Stimulated activated CD4-positive, alpha-beta T cell treated with anti-CD3 and anti-CD28 coated beads, TNF-alpha, amount 100 ng/mL, for 48 hours (primary cell): ENCODE data around the gene POLR3G.
A peak's percentile ranks its signal among the peaks of the same experiment; 100 is the strongest.

Experiments
- DNase-seq, 3 donors: peaks; one replicate each; pipeline ENCODE4 v3.0.0-alpha.2; 2020; ENCODE audit warnings: low read depth in 3 of 3

Gene POLR3G

DNA sequence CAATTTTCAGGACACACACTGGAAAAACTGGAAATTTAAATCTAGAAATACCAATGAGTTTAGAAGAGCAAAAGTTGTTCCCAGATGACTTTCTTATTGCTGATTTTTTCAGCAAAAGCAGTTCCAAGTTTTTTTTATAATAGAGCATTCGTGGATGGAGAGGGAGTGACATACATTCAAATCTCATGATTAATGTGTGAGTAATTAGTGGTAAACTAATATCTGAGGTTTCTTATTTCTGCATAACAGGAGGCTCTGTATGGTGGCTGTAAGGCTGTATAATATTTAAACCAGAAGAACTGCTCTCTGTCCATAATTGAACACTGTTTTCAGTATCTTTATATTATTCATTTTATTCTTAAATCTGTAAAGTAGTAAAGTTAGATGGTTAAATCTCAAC is 28.9 kb downstream of the POLR3G start:
- no peak for DNase-seq

DNA sequence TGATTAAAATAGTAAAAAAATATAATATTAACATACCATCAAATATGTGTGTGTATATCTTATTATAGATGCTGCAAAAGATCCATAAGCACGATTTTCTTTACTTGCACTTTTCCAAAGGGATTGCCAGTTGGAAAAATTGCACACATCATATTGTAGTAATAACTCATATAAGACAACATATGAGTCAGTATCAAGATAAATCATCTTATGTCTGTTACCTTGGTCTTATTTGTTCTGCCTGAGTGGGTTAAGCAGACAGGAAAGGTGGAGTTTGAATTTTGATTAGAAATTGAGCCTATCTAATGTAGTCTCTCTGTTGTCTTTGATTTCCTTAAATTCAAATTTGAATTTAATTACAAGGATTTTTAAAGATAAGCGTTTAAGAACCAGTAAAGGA is 30.1 kb downstream of the POLR3G start:
- DNase-seq: no peak

DNA sequence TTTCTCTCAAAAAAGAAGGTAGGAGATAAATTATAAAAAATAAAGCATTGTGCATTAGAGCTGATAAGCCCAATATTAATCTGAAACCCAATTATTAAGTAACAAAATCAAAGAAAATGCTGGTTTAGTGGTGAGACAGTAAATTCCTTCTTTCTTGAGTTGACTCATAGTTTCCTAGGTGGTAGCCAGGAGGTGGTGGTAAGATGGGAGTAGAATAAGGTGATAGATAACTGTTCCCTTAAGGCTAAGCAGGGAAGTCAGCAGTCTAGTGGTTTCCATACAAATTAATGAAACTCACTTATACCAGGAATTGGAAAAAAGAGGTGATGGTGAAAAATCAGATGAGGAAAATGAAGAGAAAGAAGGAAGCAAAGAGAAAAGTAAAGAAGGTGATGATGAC is 31.6 kb downstream of the POLR3G start:
- DNase-seq: no peak

DNA sequence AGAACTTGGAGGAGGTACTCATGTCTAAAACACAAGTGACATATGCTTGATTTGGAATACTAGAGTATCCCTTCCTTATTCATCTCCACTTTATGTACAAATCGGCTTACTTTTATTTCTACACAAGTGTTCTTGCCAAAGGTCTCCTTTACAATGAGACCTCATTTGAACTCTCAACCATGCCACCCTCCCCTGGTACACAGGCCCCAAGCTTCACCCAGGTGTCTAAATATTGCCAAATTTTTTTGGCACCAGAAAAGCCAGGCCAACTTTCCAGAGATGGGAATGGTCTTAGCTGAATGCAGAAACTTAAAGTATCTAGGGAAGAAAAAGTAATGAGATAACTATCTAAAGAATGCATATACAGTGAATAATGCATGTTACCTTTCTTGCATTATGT is 35.8 kb downstream of the POLR3G start:
- no peak for DNase-seq

DNA sequence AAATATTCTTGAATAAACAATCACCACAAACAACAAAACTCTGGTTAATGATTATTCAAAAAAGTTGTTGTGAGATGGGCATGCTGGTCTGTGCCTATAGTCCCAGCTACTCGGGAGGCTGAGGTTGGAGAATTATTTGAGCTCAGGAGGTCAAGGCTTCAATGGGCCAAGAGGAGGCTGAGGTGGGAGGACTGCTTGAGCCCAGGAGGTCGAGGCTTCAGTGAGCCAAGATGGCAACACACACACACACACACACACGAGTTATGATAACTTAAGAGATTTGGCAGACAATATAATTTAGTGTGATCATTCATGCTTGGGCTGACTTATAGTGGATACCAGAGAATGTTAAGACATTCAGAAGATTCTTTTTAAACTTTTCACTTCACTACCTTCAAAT is 39.9 kb downstream of the POLR3G start:
- no peak for DNase-seq

DNA sequence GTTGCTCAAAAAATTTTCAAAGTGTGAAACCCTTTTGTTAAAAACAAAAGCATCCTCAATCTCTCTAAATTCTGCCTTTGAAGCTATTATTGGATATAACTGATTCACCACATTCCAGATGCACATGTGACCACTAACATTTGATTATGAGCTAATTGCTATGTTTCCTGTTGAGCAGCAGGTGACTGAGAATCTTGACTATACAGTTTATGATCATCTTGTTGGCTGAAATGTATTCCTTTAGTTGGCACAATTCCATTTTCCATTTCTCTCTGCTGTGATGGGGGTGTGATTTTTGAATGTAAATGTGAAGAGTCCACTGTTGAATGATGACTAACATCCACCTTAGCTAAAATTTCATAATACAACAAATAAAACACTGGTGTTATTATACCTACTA is 44.0 kb downstream of the POLR3G start:
- no peak for DNase-seq

DNA sequence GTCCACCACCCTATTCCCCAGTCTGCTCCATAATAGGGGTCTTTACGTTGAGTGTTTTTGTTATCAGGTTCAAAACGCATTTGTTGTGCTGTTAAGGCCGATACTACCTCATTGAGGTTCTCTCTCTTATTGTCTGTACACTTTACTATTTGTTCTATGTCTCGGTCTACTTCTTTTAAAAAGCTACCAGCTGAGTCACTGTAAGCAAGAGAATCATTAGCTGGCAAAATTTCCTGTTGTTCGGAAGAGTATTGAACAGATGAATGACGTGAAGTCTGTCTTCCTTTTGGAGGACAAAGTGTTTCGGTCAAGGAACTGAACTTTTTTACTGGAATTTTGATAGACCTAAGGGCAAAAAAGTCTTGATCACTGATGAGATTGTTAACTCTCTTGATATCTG is 44.4 kb downstream of the POLR3G start:
- no peak for DNase-seq

DNA sequence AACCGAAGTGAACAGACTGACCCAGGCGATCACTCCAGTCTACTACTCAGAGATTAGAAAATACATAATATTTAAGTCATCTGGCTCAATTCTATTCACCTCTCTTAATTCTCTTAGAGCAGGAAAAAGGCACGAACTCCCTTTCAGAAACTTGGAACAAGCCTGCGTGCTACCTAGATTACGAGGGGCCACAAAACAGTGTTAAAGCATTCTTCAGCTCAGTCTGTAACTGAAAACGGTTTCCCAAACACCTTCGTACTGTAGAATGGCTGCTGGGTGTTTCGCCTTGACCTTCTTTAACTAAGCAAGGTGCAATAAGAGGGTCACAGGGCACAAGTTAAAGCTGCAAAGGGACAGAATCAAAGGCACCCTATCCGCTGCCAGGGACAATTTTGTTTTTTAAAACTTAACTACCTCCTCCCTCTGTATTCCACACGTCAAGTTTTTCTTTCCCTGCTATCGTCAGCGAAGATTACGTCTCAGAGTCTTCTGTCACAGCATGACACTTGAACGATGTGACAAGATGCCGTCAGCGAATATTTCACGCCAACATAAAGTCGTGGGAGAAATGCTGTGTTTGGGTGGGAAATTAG is 54.0 kb downstream of the POLR3G start:
- DNase-seq: no peak

DNA sequence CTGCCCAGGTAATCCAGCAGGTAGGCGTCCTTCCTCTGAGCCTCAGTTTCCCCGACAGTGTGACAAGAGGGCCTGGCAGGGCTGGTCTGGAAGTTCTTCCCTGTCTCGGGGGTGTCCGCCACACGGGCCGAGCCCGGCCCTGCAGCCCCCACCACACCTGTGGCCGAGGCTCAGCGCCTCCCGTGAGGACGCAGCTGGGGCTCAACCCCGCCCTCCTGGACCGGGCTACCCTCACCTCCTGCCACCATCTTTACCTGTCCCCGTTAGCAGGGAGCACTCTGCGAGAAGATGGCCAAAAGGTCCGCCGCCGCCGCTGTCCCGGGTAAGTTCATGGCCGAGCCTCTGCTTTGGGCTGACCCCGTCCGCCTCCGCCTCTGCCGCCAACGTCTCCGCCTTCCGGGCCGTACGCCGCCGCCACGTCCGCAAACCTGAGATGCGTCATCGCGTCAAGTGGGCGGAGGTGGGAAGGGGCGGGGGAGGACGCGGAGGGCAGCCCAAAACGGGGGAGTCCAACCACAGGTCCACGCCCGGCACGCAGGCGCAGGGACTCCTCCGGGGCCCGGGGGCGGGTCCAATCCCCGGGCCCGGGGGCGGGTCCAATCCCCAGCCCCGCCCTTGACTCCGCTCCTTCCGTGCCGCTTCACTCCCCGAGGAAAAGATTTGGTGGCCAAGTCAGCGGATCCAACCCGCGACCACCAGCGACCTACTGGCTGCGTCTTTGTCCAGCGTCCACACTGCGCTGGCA is 54.7 kb downstream of the POLR3G start, which contains the start of gene LYSMD3:
TSS of gene LYSMD3 (minus strand) at position 391 of the 745 bp plus-strand sequence. CDS start 4,295 bp downstream, outside the sequence.
- peak; percentile 86 to 90 (median 88) for DNase-seq

DNA sequence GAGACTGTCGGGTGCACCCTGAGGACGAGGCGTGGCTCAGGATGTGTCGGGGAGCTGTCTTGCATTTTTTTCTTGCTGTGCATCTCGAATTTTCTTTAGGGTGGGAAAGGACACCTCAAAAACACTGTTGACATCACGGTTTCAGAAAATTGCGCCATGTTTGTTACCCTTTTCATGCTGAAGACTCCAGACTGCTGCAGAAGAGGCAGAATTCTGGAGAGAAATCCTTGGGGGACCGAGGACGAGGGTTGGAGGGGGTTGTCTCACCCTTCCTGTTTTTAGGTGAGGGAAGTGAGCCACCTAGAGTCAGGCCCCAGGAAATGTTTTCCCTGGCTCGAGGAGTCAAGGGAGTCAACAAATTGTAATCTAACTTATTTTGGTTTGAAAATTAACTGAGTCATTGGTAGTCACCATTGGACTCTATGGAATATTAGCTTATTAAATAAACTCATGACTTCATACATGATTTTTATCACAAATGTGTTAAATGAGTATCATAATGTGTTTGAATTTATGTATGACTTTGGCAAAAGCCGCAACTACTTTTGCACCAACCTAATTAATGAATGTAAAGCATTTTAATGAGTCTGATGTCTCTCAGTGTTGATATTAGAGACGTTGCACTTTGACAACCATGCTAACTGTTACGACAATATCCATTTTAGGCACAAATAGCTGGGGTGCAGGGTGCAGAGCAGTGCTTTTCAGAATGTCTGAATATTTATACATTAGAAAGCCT is 55.4 kb downstream of the POLR3G start:
- DNase-seq: peak; percentile 10 to 45 (median 33)

DNA sequence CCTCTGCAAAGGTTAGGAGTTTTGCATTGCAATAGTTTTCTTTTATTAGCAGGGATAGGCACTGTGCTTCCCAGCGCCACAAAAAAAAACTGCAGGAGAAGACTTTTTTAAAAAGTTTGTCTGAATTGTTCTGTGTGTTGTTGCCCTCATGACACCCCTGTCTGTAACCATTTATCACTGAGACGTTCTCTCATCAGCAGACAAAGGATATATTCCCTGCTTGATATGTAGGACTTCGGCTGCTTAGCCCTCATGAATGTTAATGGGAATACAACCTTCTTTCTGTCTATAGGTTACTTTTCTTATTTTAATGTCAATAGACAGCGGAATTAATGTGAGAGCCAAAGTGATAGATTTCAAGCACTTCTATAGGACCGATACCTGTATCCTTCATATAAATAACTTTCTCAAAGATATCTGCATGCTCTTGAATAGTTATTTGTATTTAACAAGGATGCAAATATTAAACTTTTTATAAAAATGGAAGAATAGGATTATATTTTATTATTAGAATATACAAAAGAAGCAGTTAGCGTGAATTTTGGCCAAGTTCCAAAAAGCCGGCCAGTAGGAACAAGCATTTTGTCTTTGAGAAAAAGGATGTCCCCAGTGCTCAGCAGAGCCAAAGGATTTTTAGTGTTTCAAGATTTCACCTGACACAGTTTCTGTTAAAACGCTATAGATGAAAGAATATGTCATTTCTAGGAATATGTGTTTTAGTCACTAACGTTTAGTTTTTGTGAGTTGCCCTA is 56.2 kb downstream of the POLR3G start:
- DNase-seq: no peak

DNA sequence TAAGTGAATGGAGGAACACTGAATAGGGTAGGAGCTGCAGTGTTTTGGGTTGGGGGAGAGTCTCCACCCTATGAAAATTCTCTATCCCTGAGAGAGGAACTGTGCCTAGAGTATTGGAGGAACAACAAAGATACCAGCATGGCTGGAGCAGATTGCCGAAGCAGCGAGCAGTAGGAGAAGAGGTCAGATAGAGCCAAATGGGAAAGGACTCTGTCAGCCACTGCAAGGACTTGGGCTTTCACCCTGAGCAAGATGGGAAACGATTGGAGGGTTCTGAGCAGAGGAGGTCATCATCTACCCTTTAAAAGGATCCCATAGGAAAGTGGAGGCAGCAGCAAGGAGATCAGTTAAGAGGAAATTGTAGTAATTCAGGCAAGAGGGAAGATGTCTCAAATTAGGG is 59.1 kb downstream of the POLR3G start:
- no peak for DNase-seq

DNA sequence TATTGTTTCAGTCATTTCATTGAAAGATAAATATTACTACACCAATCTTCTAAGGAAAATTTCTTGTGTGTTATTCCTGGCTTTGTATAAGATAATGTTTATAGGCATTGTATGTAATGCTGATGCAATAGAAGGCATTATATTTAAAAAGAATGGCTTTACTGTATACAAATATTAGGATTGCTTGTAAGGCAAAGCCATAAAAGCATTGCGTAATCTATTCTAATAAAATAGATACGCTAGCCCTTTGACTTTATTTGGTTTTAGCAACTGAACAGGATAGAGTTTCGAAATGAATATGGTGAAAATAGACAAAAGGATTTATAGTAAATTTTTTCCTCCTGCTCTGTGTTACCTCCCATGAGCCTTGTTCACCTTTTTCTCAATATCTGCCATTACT is 60.3 kb downstream of the POLR3G start:
- DNase-seq: no peak

DNA sequence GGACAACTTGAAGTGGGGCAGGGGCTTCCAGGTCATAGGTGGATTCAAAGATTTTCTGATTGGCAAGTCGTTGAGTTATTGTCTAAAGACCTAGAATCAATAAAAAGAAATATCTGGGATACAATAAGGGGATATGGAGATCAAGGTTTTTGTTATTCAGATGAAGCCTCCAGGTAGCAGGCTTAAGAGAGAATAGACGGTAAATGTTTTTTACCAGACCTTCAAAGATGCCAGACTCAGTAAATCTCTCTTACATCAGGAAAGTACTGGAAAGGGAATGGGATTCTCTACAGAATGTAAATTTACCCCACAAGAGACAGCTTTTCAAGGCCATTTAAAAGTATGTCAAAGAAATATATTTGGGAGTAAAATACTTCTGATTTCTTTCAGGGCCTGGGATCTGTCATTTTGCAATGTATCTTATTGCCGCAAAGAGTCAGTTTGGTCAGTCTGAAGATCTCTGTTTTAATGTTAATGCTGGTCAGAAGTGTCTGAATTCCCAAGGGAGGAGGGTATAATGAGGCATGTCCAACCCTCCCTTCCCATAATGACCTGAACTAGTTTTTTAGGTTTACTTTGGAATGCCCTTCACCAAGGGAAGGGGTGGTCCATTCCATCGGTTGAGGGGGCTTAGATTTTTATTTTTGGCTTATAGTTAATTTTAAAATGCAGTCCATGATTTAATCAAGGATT is 68.3 kb downstream of the POLR3G start:
- no peak for DNase-seq

DNA sequence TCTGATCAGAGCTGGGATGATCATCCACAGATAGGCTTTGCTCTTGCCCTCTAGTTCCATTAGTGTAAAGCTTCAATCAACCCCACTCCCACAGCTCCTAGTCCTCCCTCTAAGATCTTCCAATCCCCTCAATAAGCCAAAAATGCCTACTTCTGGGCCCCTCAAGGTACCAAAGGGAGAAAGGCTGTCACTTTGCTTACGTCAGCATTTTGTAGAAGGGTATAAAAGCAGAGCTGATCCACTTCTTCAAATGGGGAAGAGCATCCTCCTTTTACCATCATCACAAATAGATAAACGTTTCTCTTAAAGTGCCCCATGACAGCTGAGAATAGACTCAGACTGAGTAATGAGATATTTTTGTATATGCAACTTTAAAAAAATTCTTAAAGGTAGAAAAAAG is 70.8 kb downstream of the POLR3G start:
- DNase-seq: no peak

DNA sequence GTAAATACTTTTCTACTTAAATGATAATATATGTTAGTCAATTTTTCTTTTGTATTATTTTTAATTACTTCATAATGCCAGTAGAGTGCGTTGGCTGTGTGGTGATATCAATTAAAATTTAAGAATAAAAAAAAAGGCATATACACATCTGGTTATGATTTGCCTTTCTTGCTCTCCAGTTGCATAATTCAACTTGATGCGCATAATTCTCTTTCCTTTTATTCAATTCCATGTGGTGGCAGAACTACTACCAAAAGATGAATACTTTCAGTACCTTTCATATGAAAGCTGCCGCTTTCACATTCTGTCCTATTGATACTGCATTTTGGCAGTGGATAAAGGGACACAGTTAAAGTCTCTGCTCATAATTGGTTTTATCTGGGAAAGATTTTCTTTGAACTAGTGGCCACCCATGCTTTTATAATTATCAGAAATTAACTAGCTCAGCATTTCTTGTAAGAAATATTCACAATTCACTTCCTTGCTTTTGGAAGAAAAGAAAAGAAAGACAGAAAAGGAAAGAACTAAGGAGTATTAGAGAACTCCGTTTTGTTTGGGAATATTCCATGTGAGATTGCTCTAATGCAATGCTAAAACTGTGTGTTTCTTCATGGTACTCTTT is 71.7 kb downstream of the POLR3G start:
- DNase-seq: no peak

DNA sequence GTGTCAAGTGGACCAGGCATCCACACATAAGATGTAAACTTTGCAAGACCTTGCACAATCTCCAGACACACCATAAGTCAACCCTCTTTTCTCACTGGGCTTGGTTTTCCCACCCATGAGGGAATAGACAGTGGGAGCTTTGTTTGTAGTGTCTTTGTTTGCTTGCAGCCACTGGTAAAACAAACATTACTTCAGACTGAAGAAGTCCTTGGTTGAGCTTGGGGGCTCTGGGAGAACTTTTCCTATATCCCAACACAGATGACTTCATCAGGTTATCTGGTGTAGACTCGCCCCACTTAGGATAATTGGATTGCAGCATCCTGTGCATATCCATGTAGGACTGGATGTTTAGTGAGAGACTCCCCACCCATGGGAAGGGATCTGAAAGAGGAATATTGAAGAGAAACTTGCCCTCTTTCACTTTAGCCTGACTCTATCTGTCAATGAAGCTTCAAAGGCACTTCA is 72.4 kb downstream of the POLR3G start:
- no peak for DNase-seq

DNA sequence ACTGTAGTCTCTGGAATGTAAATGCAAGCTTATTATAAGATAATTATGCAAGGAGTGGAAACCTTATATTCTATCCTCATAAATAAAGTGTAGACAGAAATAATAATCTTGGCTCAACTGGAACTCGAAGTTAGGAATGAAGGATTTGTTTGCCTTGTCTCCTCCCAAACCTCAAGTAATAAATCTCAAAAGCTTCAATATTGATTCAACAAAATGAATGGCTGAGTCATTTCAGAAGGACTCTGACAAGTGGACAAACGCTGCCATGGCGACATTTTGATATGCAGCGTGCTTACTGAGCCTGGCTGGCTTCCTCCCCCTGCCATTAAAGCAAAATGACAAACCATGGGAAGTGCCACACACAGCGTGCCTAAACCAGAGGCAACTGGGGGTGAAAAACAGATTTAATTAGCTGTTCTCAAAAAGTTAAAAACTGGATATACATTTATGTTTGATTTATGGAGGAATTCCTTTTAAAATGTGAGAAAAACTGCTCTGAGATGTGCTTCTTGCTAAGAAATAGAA is 73.5 kb downstream of the POLR3G start:
- no peak for DNase-seq

DNA sequence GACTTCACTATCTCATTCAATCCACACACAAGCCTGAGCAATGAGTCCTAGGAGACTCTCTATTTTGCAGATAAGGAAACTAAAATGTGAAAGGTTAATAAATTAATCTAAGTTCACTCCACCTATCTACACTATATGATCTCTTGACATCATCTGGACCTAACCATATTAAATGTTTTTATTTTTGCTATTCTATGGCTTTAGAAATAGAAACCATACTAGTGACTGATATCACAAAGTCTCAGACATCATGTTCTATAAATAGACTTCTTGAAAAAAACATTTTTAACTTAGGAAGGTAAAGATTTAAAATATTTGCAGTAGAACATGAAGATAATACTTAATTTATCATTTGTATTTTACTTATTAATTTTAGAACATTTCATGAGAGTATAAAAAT is 74.6 kb downstream of the POLR3G start:
- no peak for DNase-seq

DNA sequence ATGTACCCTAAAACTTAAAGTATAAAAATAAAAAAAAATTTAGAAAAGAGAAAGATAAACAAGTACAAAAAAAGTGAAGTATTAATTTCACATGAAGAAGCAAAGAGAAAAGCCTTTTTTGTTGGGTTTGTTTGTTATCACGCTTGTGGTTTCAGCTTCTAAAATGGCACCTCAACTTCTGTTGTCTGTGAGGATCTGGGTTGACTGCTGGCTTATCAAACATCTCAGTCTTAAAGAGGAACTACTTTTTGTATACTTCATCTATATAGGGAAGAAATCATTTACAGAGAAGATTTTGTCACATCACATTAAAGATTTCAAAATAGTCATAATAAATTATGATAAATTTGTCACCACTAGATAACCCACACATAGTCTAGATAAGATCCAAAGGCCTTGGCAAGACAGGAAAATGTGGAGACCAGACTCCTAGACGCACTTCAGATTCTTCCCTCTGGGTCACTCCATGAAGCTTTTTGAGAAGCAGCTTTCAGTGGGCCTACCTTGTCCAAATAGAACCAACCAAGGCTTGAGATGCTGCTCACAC is 75.1 kb downstream of the POLR3G start:
- DNase-seq: no peak
